GM23338 (cell line): ENCODE data around the gene ZFHX3. TPM values are rescaled to one million over a fixed set of nuclear protein-coding genes. Genes with fewer than 3 reads are reported as not detected.

Source experiments
- CREB1 ChIP-seq: fragments of 250-450 bp; sonication (Bioruptor Pico); IDR thresholded peaks from 2 replicates; pipeline ENCODE4 v1.5.0; 2020; ENCODE audit warnings: low read depth, mild to moderate bottlenecking, moderate library complexity
- CTCF ChIP-seq, 2 experiments: fragments of 200-600 bp in 1 of 2; sonication (generic) in 1 of 2; conservative IDR thresholded peaks; 2 replicates each; pipeline versions ENCODE4 v1.5.1 to v1.6.1; 2016 to 2017; ENCODE audit warnings: antibody characterized with exemption in 2 of 2, low read depth in 2 of 2, mild to moderate bottlenecking in 2 of 2, moderate library complexity in 1 of 2
- EZH2 ChIP-seq: fragments of 200-600 bp; sonication (generic); IDR thresholded peaks from one replicate; pipeline ENCODE4 v1.8.0; 2017; ENCODE audit warnings: antibody characterized with exemption, mild to moderate bottlenecking, low read depth; ENCODE audit not compliant: unreplicated experiment
- JUNB ChIP-seq: IDR thresholded peaks from one replicate; pipeline ENCODE4 v1.6.1; 2016; ENCODE audit warnings: antibody characterized with exemption; ENCODE audit not compliant: unreplicated experiment
- NANOG ChIP-seq: IDR thresholded peaks from 2 replicates; pipeline ENCODE4 v1.6.1; 2016; ENCODE audit warnings: antibody characterized with exemption, borderline replicate concordance
- POLR2AphosphoS5 ChIP-seq: IDR thresholded peaks from 2 replicates; pipeline ENCODE4 v1.6.1; 2016; ENCODE audit warnings: antibody characterized with exemption, low read depth
- STAT1 ChIP-seq: IDR thresholded peaks from one replicate; pipeline ENCODE4 v1.6.1; 2016; ENCODE audit warnings: antibody characterized with exemption; ENCODE audit not compliant: unreplicated experiment
- ZNF114 ChIP-seq: fragments of 250-450 bp; sonication (Bioruptor Pico); IDR thresholded peaks from 2 replicates; pipeline ENCODE4 v1.5.0; 2020; ENCODE audit warnings: mild to moderate bottlenecking, moderate library complexity
- ZNF331 ChIP-seq: fragments of 250-450 bp; sonication (Bioruptor Pico); IDR thresholded peaks from 2 replicates; pipeline ENCODE4 v1.5.0; 2020; ENCODE audit warnings: low read depth, mild to moderate bottlenecking, moderate library complexity
- ZNF462 ChIP-seq: fragments of 250-450 bp; sonication (Bioruptor Pico); IDR thresholded peaks from 2 replicates; pipeline ENCODE4 v1.5.0; 2020; ENCODE audit warnings: mild to moderate bottlenecking, moderate library complexity
- polyA plus RNA-seq: library from polyadenylated mRNA; unstranded; fragments of >200 nt; fragmentation: Nextera tagmentation; extraction: Ambion mirVana; gene quantifications from 2 replicates; pipeline ENCODE4 v1.2.1, GENCODE V29; 2016
- total RNA-seq: library from RNA; depleted of rRNA; stranded (reverse); fragments of >200 nt; shearing (Covaris generic); gene quantifications from 2 replicates; pipeline ENCODE4 v1.2.3, GENCODE V29; 2014

Gene ZFHX3
- total and polyA plus RNA-seq, 2 experiments from 2014 or later: 1.0 to 1.5 TPM

- no peak for TF ChIP-seq ZNF462 (CRISPR knock-in tag)
- no peak for TF ChIP-seq JUNB
- no peak for TF ChIP-seq CREB1
- no peak for TF ChIP-seq EZH2
- no peak for TF ChIP-seq STAT1
- TF ChIP-seq NANOG: no peak
- TF ChIP-seq POLR2AphosphoS5: no peak
- no peak for TF ChIP-seq ZNF331 (CRISPR knock-in tag)
- TF ChIP-seq ZNF114 (CRISPR knock-in tag): no peak
- TF ChIP-seq CTCF (conservative IDR thresholded peaks at IDR 0.05; ENCODE audit: low read depth in 2 of 2): no peak
These were observed 171.7 kb downstream of the ZFHX3 start (continued) for GRCh38 chr16:72876221-72876620.
